ENCODE results near the gene CLEC18B. TPM values are rescaled to one million over a fixed set of nuclear protein-coding genes. Genes with fewer than 3 reads are reported as not detected.
"Not testable (repeated sequence)": the region's sequence is repeated elsewhere in the genome, so short reads cannot be mapped to it uniquely, and the experiment has no call there.

CLEC18B gene
- total RNA-seq = not detected

- H3K27me3 ChIP-seq (ENCODE audit: insufficient read depth, low read length); H3K4me3 ChIP-seq (ENCODE audit: low read length); H3K4me1 ChIP-seq (ENCODE audit: insufficient read depth, low read length); H3K9me3 ChIP-seq (ENCODE audit: low read depth, low read length): not testable (repeated sequence)
These were observed at the start of gene CLEC18B for GRCh38 chr16:74420612-74421481. Gene CLEC18B (minus strand): TSS chr16:74421478. CDS start chr16:74421270, 208 bp downstream.

GRCh38 chr16:74469946-74470478 is 48.7 kb upstream of the CLEC18B start:
- Histone ChIP-seq H3K9me3 (ENCODE audit: low read depth, low read length) (no peaks in the 10 kb centered on the region), H3K4me3 (ENCODE audit: low read length) (no peak overlapping the region), H3K27me3 (ENCODE audit: insufficient read depth, low read length) (no peaks in the 10 kb centered on the region), H3K4me1 (ENCODE audit: insufficient read depth, low read length) (no peaks in the 10 kb centered on the region)

- Histone ChIP-seq H3K4me3 (ENCODE audit: low read length) (no peak overlapping the region), H3K4me1 (ENCODE audit: insufficient read depth, low read length) (no peaks in the 10 kb centered on the region), H3K27me3 (ENCODE audit: insufficient read depth, low read length) (no peaks in the 10 kb centered on the region), H3K9me3 (ENCODE audit: low read depth, low read length) (no peaks in the 10 kb centered on the region)
These were observed 47.7 kb upstream of the CLEC18B start for GRCh38 chr16:74468807-74469525.

GRCh38 chr16:74466872-74467271 is 45.6 kb upstream of the CLEC18B start:
- no peak overlapping the region for H3K4me3 ChIP-seq (ENCODE audit: low read length)
- H3K4me1 ChIP-seq (ENCODE audit: insufficient read depth, low read length) = no peaks in the 10 kb centered on the region
- no peaks in the 10 kb centered on the region for H3K27me3 ChIP-seq (ENCODE audit: insufficient read depth, low read length)
- no peaks in the 10 kb centered on the region for H3K9me3 ChIP-seq (ENCODE audit: low read depth, low read length)

GRCh38 chr16:74465851-74466685 is 44.8 kb upstream of the CLEC18B start:
- Histone ChIP-seq H3K27me3 (ENCODE audit: insufficient read depth, low read length) (no peaks in the 10 kb centered on the region), H3K4me1 (ENCODE audit: insufficient read depth, low read length) (no peaks in the 10 kb centered on the region), H3K9me3 (ENCODE audit: low read depth, low read length) (no peaks in the 10 kb centered on the region), H3K4me3 (ENCODE audit: low read length) (no peak overlapping the region)

DNA sequence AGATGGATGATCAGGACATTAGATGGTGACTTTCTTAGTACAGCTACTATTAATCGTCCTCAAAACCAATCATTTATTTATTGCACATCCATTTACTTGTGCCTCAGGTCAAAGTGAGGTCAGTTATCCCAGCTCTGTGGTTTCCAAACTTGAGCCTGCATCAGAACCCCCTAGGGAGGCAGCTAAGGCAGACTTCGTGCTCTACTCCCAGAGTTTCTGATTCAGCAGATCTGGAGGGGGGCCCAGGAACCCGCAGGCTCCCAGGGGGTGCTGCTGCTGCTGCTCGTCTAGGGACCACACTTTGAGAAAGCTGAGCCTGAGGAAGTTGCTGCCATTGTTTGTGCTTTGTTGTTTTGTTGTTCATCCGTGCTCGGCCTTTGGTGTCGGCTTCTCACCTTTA is 44.0 kb upstream of the CLEC18B start:
- H3K27me3 ChIP-seq (ENCODE audit: insufficient read depth, low read length) = no peaks in the 10 kb centered on the region
- no peak overlapping the region for H3K4me3 ChIP-seq (ENCODE audit: low read length)
- no peaks in the 10 kb centered on the region for H3K9me3 ChIP-seq (ENCODE audit: low read depth, low read length)
- no peaks in the 10 kb centered on the region for H3K4me1 ChIP-seq (ENCODE audit: insufficient read depth, low read length)

DNA sequence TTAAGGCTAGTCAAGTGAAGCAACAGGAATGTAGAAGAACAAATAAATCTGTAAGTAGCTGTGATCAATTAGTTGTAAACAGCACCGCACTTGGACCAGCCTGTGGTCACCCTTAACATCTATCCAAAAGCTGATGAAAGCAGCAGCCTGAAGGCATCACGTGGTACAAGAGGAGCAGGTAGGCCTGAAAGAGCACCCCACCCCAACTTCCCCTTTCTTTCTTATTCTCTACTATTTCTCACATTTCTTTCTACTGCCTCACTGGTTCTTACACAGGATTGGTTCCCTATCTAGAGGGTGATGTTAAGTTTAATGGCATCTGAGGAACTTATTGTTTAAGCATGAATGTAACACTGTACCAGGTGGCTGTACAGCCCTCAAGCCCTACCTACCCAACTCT is 42.6 kb upstream of the CLEC18B start:
- Histone ChIP-seq H3K27me3 (ENCODE audit: insufficient read depth, low read length) (no peaks in the 10 kb centered on the region), H3K4me1 (ENCODE audit: insufficient read depth, low read length) (no peaks in the 10 kb centered on the region), H3K4me3 (ENCODE audit: low read length) (no peak overlapping the region), H3K9me3 (ENCODE audit: low read depth, low read length) (no peaks in the 10 kb centered on the region)

DNA sequence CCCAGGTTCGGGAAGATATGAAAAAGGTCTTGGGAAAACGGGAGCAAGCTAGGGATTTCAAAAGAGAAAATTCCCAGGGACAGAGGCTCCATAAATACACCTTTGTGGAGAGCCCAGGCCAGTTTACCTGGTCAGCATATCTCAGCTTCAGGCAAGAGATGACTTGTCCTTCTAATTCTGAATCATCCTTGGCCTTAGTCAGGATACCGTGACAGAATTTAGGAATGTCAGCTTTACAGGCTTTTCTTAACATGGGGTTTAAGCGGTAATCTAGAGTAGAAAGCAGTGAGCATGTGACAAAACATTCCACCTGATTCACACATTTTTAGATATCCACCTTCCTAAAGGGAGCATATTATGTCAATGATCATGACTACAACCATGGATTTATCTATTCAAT is 41.1 kb upstream of the CLEC18B start:
- Histone ChIP-seq H3K9me3 (ENCODE audit: low read depth, low read length) (no peaks in the 10 kb centered on the region), H3K4me1 (ENCODE audit: insufficient read depth, low read length) (no peaks in the 10 kb centered on the region), H3K4me3 (ENCODE audit: low read length) (no peak overlapping the region), H3K27me3 (ENCODE audit: insufficient read depth, low read length) (no peaks in the 10 kb centered on the region)

- H3K27me3 ChIP-seq (ENCODE audit: insufficient read depth, low read length) = no peaks in the 10 kb centered on the region
- no peaks in the 10 kb centered on the region for H3K9me3 ChIP-seq (ENCODE audit: low read depth, low read length)
- no peak overlapping the region for H3K4me3 ChIP-seq (ENCODE audit: low read length)
- no peaks in the 10 kb centered on the region for H3K4me1 ChIP-seq (ENCODE audit: insufficient read depth, low read length)
These were observed 40.5 kb upstream of the CLEC18B start for GRCh38 chr16:74461826-74462225.

DNA sequence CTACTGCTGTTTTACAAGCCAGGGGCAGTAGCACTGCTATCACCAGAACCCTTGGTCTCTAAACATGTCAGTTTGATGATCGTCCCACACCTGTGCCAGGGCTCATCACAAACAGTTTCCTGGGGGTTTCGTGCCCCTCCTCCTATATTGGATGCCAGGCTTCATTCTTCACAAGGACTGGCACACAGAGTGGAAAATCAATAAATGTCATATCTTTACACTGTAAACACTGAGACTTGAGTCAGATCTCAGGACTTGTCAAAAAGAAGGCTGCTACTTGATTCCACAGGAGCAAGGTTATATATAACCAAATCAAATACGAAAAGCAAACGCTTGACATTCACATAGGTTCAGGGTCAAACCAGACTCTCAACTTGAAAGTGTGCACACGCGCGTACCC is 39.3 kb upstream of the CLEC18B start:
- Histone ChIP-seq H3K4me3 (ENCODE audit: low read length) (no peak overlapping the region), H3K9me3 (ENCODE audit: low read depth, low read length) (no peaks in the 10 kb centered on the region), H3K27me3 (ENCODE audit: insufficient read depth, low read length) (no peaks in the 10 kb centered on the region), H3K4me1 (ENCODE audit: insufficient read depth, low read length) (no peaks in the 10 kb centered on the region)

- H3K27me3 ChIP-seq (ENCODE audit: insufficient read depth, low read length) = no peaks in the 10 kb centered on the region
- H3K4me1 ChIP-seq (ENCODE audit: insufficient read depth, low read length) = no peaks in the 10 kb centered on the region
- no peaks in the 10 kb centered on the region for H3K9me3 ChIP-seq (ENCODE audit: low read depth, low read length)
- H3K4me3 ChIP-seq (ENCODE audit: low read length) = no peak overlapping the region
These were observed 35.0 kb upstream of the CLEC18B start for GRCh38 chr16:74456290-74456625.

DNA sequence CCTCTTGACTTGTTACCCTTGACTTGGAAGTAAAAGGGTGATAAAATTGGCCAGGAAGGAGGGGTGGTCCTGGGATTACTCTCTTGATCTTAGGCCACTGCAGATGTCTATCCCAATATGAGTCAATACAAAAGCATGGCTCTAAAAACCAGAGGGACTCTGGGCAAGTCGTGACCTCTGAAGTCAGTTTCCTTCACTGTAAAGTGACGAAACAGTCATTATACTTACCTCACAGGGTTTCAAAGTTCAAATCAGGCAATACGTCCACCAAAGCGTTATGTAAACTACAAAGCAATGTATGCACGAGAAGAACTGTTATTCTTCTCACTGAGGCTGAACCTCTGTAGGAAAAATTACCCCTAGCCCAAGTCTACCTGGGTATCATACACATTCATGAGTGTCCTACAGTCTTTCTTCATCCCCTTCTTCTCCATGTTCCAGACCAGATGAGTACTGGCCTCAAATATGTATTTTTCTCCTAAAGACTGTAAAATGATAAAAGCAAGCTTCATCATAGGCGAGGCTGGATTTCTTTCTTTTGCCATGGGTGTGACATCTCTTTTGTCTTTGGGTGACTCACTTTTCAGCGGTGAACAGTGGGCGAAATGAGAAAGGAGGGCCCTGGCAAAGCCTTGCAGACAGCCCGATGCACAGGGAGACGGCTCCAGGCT is 34.5 kb upstream of the CLEC18B start:
- Histone ChIP-seq H3K4me1 (ENCODE audit: insufficient read depth, low read length) (no peaks in the 10 kb centered on the region), H3K9me3 (ENCODE audit: low read depth, low read length) (no peaks in the 10 kb centered on the region), H3K4me3 (ENCODE audit: low read length) (no peak overlapping the region), H3K27me3 (ENCODE audit: insufficient read depth, low read length) (no peaks in the 10 kb centered on the region)

GRCh38 chr16:74455213-74455612 is 33.9 kb upstream of the CLEC18B start:
- no peaks in the 10 kb centered on the region for H3K4me1 ChIP-seq (ENCODE audit: insufficient read depth, low read length)

GRCh38 chr16:74451951-74452758 is 30.9 kb upstream of the CLEC18B start:
- Histone ChIP-seq H3K4me3 (ENCODE audit: low read length) (no peak overlapping the region), H3K4me1 (ENCODE audit: insufficient read depth, low read length) (peaks cover 25% of the 10 kb centered on the region), H3K27me3 (ENCODE audit: insufficient read depth, low read length) (no peaks in the 10 kb centered on the region), H3K9me3 (ENCODE audit: low read depth, low read length) (no peaks in the 10 kb centered on the region)

More at GRCh38 chr16:74455213-74455612, 33.9 kb upstream of the CLEC18B start:
- Histone ChIP-seq H3K27me3 (ENCODE audit: insufficient read depth, low read length) (no peaks in the 10 kb centered on the region), H3K4me3 (ENCODE audit: low read length) (no peak overlapping the region), H3K9me3 (ENCODE audit: low read depth, low read length) (no peaks in the 10 kb centered on the region)

Measured in mononuclear cell (primary cell).